Measurements from ENCODE around the gene BCAS3.

BCAS3 gene

GRCh38 chr17:61088556-61088955 is 410.9 kb downstream of the BCAS3 start:
- no peak for DNase-seq (ENCODE audit: low spot score)
- TF ChIP-seq CTCF (IDR thresholded peaks at IDR 0.05; ENCODE audit: extremely low read depth, missing control alignments), result no peak

GRCh38 chr17:61091096-61091495 is 413.4 kb downstream of the BCAS3 start:
- no peak for DNase-seq (ENCODE audit: low spot score)
- TF ChIP-seq CTCF (IDR thresholded peaks at IDR 0.05; ENCODE audit: extremely low read depth, missing control alignments), result no peak

- no peak for TF ChIP-seq CTCF (IDR thresholded peaks at IDR 0.05; ENCODE audit: extremely low read depth, missing control alignments)
- no peak for DNase-seq (ENCODE audit: low spot score)
Measured at GRCh38 chr17:61097781-61098180, 420.1 kb downstream of the BCAS3 start.

- DNase-seq (ENCODE audit: low spot score), result no peak
Measured at GRCh38 chr17:61106354-61106753, 428.7 kb downstream of the BCAS3 start.

GRCh38 chr17:61116577-61116976 is 438.9 kb downstream of the BCAS3 start:
- DNase-seq (ENCODE audit: low spot score), result no peak
- TF ChIP-seq CTCF (IDR thresholded peaks at IDR 0.05; ENCODE audit: extremely low read depth, missing control alignments), result no peak

More at GRCh38 chr17:61106354-61106753, 428.7 kb downstream of the BCAS3 start:
- TF ChIP-seq CTCF (IDR thresholded peaks at IDR 0.05; ENCODE audit: extremely low read depth, missing control alignments), result no peak

- no peak for DNase-seq (ENCODE audit: low spot score)
- no peak for TF ChIP-seq CTCF (IDR thresholded peaks at IDR 0.05; ENCODE audit: extremely low read depth, missing control alignments)
Measured at GRCh38 chr17:61117983-61118382, 440.3 kb downstream of the BCAS3 start.

- no peak for TF ChIP-seq CTCF (IDR thresholded peaks at IDR 0.05; ENCODE audit: extremely low read depth, missing control alignments)
- DNase-seq (ENCODE audit: low spot score), result no peak
Measured at GRCh38 chr17:61118871-61119270, 441.2 kb downstream of the BCAS3 start.

All from GM20000 (cell line).